ENCODE data around the gene RNF26. TPM values are rescaled to one million over a fixed set of nuclear protein-coding genes. Genes with fewer than 3 reads are reported as not detected.
A peak's percentile ranks its signal among the peaks of the same experiment; 100 is the strongest.

Gene RNF26
- total RNA-seq, 1 experiment from 2014 or later: 69.0 TPM

GRCh38 chr11:119293461-119293860, 40.9 kb upstream of the RNF26 start:
- ATAC-seq (no peak), DNase-seq (ENCODE audit: low read depth, low spot score) (no peak)
- POLR2A ChIA-PET: no interaction called here
- Histone ChIP-seq H3K9me3 (ENCODE audit: control insufficient read depth, insufficient read depth, low read depth, low read length) (no peaks in the 10 kb centered on the region), H3K27me3 (ENCODE audit: control insufficient read depth, insufficient read depth, low read length) (no peaks in the 10 kb centered on the region), H3K4me1 (ENCODE audit: control insufficient read depth, insufficient read depth, low read length) (no peaks in the 10 kb centered on the region), H3K36me3 (ENCODE audit: control insufficient read depth, insufficient read depth, low read length) (peaks cover 17% of the 10 kb centered on the region), H3K4me3 (ENCODE audit: low read depth in 2 of 2, low read length in 2 of 2) (no peak overlapping the region), H3K27ac (ENCODE audit: low read length) (no peak overlapping the region)
- intact Hi-C loops (cut with micrococcal nuclease; ENCODE audit: unreplicated experiment) (no loop called here), in situ Hi-C loops (cut with HindIII; ENCODE audit: low pct_unique_long_range_greater_than_20kb, low sequenced_read_pairs) (no loop called here)
- TF ChIP-seq TCF7L2 (IDR thresholded peaks at IDR 0.05; ENCODE audit: low read depth, low read length) (no peak), REST (IDR thresholded peaks at IDR 0.05; ENCODE audit: insufficient read depth in 1 of 2, low read depth in 2 of 2, low read length in 1 of 2) (no peak), POLR2AphosphoS5 (IDR thresholded peaks at IDR 0.05; ENCODE audit: low read depth, low read length) (no peak), SIN3A (IDR thresholded peaks at IDR 0.05; ENCODE audit: borderline replicate concordance, insufficient read depth, low read depth, low read length) (no peak), CTCF (IDR thresholded peaks at IDR 0.05) (no peak)
- CTCF ChIA-PET: interaction anchor here (0.7 kb wide), 1 partner anchor 59 kb away, joined by 3 read pairs; no protein-coding TSS in a partner anchor
- BruUV-seq (replicated peaks): no TSS peak

- intact Hi-C loops (cut with micrococcal nuclease; ENCODE audit: unreplicated experiment): no loop called here
- ChIA-PET CTCF (no interaction called here), POLR2A (interaction anchor here (0.6 kb wide), 1 partner anchor 100 kb away, joined by 3 read pairs; no protein-coding TSS in a partner anchor)
- in situ Hi-C loops (cut with HindIII; ENCODE audit: low pct_unique_long_range_greater_than_20kb, low sequenced_read_pairs): no loop called here
- H3K4me3 ChIP-seq (ENCODE audit: low read depth in 2 of 2, low read length in 2 of 2): no peak overlapping the region
- no peaks in the 10 kb centered on the region for H3K4me1 ChIP-seq (ENCODE audit: control insufficient read depth, insufficient read depth, low read length)
- no peaks in the 10 kb centered on the region for H3K27me3 ChIP-seq (ENCODE audit: control insufficient read depth, insufficient read depth, low read length)
- no peak overlapping the region for H3K27ac ChIP-seq (ENCODE audit: low read length)
- TF ChIP-seq SIN3A (IDR thresholded peaks at IDR 0.05; ENCODE audit: borderline replicate concordance, insufficient read depth, low read depth, low read length) (no peak), REST (IDR thresholded peaks at IDR 0.05; ENCODE audit: insufficient read depth in 1 of 2, low read depth in 2 of 2, low read length in 1 of 2) (no peak), TCF7L2 (IDR thresholded peaks at IDR 0.05; ENCODE audit: low read depth, low read length) (no peak), CTCF (IDR thresholded peaks at IDR 0.05) (no peak; the same call in 1 of the 2 replicates), POLR2AphosphoS5 (IDR thresholded peaks at IDR 0.05; ENCODE audit: low read depth, low read length) (no peak)
- DNase-seq (ENCODE audit: low read depth, low spot score) (no peak), ATAC-seq (peak; percentile 62; the same call in 1 of the 2 replicates)
- peaks cover 16% of the 10 kb centered on the region for H3K36me3 ChIP-seq (ENCODE audit: control insufficient read depth, insufficient read depth, low read length)
- no TSS peak for BruUV-seq (replicated peaks)
- H3K9me3 ChIP-seq (ENCODE audit: control insufficient read depth, insufficient read depth, low read depth, low read length): no peaks in the 10 kb centered on the region
Measured at GRCh38 chr11:119295178-119295577, 39.1 kb upstream of the RNF26 start.

Data from Panc1 (cell line).